GM19324 (cell line): ENCODE data around the gene DPP3.
"Not testable (repeated sequence)": the region's sequence is repeated elsewhere in the genome, so short reads cannot be mapped to it uniquely, and the experiment has no call there.

ENCODE experiments used
- ATAC-seq: cut with Tn5 transposase; IDR thresholded peaks from one replicate; pipeline ENCODE4 v1.9.1; 2021; ENCODE audit warnings: mild to moderate bottlenecking, moderate library complexity; ENCODE audit not compliant: unreplicated experiment, low FRiP score

Gene DPP3

DNA sequence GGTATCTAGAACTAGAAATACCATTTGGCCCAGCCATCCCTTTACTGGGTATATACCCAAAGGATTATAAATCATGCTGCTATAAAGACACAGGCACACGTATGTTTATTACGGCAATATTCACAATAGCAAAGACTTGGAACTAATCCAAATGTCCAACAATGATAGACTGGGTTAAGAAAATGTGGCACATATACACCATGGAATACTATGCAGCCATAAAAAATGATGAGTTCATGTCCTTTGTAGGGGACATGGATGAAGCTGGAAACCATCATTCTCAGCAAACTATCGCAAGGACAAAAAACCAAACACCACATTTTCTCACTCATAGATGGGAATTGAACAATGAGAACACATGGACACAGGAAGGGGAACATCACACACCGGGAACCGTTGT is 16.1 kb upstream of the DPP3 start:
- ATAC-seq, result not testable (repeated sequence)

- no peak for ATAC-seq
Observed at GRCh38 chr11:66464916-66465315, 15.3 kb upstream of the DPP3 start.

GRCh38 chr11:66465373-66466224 is 14.6 kb upstream of the DPP3 start:
- ATAC-seq, result no peak

DNA sequence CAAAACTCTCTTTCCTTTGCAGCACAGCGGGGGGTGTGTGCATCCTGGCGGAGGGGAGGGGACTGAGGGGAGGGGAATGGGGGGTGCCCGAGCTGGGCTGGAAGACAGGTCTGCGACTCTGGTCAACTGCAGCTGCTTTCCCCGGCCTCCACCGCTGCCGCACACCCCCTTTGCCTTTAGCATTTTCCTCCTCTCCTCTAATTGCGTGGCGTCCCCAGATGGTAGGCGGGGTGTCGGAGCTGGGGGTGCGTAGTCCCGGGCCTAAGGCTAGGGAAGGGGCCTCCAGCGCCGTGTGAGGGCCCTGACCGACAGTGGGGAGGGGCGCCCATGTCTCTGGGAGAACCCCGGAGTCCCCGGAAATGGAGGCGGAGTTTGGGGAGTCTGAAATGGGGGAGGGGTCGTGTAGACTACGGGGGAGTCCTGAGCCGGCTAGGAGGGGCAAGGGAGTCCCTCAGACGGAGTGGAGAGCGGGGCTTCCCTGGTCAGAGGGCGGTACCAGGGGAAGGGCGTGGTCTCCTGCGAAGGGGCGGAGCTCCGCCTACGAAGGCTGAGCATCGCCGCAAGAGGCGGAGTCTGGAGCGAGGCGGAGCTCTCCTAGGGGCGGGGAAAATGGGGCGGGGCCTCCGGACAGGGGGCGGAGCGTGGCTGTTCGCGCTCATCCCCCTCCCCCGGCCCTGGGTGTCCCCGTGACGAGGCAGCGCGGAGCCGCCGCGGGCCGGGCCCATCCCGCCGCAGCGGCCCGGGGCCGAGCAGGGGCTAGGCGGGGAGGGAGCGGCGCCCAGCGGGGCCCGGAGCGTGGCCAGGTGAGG is 13.8 kb upstream of the DPP3 start, which contains the start of gene PELI3:
PELI3 (plus strand) TSS at position 681 of the 809 bp plus-strand sequence. CDS start 1,224 bp downstream, outside the sequence.
- ATAC-seq, result peak; percentile 79

GRCh38 chr11:66467034-66467659 is 13.1 kb upstream of the DPP3 start:
- peak; percentile 3 for ATAC-seq

DNA sequence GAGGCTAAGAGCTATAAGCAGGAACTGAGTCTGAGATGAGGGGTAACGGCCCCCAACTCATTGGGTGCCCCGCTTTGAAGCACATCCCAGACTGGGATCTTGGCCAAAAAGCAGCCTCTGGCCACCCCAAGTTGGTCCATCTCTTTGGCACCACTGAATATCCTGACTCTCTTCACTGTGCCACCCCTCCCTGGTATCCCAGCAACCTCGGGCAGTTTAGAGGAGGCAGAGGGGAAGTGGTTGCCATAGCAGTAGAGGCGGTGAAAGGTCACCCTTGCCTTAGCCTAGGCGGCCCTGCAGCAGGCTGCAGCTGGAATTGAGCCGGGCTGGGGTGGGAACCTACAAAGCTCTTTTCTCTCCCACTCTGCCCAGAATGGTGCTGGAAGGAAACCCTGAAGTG is 12.5 kb upstream of the DPP3 start:
- ATAC-seq, result no peak

DNA sequence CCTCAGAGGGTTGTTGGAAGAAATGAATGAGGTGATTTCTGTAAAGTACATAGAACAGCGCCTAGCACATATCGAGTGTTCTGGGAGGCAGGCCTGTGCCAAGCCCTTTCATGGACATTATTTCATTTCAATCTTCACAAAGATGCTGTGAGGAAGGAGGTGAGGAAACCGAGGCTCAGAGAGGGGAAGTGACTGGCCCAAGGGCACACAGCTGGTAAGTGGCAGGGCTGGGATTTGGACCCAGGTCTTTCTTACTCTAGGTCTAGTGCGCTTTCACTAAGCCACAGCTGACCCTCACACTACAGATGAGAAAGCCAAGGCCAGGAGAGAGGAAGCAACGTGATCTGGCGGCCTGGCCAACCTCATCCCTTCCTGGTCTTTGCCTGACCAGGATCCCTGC is 11.5 kb upstream of the DPP3 start:
- no peak for ATAC-seq

GRCh38 chr11:66469441-66469840 is 10.8 kb upstream of the DPP3 start:
- no peak for ATAC-seq

- ATAC-seq, result no peak
Observed at GRCh38 chr11:66470015-66470414, 10.2 kb upstream of the DPP3 start.

DNA sequence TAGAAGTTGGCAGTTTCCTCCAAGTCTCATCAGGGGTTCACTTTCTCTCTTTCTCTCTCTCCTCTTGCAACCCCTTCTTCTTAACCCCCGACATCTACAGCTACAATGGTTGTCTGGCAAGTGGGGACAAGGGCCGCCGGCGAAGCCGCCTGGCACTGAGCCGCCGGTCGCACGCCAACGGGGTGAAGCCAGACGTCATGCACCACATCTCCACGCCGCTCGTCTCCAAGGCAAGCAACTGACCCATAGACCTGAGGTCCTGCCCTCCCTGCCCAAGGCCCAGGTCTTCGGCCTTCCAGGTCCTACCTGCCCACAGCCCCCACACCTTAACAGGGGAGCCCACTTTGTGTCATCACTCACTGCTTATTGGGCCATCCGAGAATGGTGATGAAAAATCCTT is 9.1 kb upstream of the DPP3 start:
- ATAC-seq, result no peak

GRCh38 chr11:66472054-66472453 is 8.2 kb upstream of the DPP3 start:
- no peak for ATAC-seq

DNA sequence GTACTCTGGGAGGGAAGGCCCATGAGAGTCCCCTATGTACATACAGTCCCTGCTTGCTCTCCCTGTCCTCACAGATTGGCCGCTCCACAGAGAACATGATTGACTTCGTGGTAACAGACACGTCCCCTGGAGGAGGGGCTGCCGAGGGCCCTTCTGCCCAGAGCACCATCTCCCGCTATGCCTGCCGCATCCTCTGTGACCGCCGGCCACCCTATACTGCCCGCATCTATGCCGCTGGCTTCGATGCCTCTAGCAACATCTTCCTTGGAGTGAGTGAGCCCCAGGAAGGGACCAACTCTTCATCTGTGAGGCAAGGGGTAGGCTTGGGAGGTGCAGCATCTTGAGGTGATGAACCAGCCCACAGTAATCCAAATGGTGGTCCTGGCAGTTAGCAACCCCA is 7.1 kb upstream of the DPP3 start:
- no peak for ATAC-seq

DNA sequence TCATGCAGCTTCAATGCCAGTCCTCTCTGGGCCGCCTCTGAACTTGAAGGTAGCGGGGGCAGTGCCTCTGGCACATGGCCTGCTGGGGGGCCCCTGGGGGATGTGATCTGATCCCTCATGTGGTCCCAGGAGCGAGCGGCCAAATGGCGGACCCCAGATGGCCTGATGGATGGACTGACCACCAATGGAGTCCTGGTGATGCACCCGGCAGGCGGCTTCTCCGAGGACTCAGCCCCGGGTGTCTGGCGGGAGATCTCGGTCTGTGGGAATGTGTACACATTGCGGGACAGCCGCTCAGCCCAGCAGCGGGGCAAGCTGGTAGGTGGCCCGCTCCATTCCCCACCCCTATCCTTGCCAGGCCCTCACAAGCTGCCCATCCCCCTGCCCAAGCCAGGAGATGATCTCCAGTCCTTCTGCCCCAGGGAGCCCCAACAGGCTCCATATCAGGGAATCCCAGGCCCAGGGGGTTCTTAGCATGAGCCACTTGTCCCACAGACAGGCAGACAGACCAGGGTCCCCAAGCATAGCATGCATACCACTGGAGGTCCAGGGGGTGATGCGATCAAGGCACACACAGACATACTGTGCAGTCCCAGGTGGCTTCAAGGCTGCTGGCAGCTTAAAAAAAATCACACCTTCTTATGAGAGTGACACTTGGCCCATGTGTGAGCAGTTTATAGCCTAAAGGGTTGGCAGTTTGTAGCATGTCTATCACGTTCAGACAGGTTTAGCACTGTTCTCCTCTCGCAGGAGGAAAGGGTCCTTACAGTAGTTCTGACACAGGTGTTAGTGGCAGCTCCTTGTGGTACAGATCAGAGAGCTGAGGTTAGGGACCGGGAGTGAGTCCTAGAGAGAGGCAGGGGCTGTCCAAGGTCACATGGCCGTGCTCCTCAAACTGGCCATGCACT is 6.4 kb upstream of the DPP3 start:
- no peak for ATAC-seq

GRCh38 chr11:66475349-66476172 is 4.7 kb upstream of the DPP3 start:
- no peak for ATAC-seq

DNA sequence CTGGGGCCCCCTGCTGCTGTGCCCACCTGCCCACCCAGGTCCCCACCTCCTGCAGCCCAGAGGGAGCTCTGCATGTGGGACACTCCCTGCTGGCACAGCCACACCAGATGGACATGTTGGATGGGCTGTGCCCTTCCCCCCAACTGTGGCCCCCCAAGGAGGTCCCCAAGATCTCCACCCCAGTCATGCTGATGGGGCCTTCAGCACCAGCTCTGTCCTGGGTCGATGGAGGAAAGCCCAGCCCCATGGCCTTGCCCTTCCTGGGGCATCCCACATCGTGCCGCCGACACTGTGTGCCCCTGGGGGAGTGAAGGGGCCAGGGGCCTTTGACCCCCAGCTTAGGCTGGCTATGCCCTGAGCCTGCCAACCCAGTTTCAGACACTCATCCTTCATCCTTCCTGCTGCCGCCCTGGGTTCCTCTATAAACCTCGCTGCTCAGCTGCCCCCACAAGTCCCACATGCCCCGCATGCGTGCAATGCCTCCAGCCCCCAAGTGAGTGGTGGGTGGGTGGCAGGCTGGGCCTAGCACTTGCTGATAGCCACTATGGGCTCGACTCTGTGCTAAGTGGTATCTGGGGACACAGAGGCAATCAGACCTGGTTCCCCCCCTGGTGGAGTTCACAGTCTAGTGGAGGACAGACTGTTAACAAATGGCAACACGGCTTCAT is 3.9 kb upstream of the DPP3 start:
- no peak for ATAC-seq

- ATAC-seq, result no peak
Observed at GRCh38 chr11:66476841-66477251, 3.4 kb upstream of the DPP3 start.

DNA sequence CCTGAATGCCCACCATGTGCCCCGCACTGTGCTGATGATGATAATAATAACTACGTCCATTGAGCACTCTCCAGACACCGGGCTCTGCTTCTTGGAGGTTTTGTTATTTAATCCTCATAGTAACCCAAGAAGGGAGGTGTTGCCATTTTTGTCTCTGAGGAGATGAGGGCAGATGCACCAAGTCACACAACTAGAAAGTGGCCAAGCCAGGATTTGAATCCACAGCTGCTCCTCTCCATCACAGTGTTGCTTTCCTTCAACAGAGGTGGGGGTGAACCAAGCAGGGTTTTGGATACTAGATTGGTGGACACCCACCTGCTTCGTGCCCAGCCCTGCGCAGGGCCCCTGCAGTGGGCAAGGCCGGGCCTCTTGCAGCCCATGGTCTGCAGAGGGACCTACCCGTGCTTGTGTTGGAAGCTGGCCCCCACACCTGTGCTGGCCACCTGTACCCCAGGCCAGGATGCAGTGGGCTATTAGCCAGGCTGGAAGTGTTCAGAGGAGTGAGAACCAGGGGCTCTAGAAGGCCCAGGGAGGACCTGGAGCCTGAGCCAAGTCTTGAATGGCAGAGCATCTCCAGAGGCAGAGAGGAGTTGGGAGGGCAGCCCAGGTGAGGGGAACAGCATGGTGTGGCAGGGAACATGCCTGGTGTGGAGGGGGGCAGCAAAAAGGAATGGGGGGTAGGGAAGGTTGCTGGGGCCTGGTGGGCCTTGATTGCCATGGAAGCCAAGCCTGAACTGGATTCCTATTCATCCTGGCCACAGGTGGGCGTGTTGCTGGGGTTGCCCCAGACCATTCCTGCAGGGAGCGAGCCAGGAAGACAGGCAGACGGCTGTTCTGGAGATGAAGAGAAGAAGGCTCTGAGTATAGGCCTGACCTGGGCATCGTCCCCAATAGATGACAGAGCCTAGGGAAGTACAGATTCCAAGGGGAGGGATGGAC is 2.7 kb upstream of the DPP3 start:
- no peak for ATAC-seq
